ENCODE measurements around the gene PBXIP1.

PBXIP1 gene

DNA sequence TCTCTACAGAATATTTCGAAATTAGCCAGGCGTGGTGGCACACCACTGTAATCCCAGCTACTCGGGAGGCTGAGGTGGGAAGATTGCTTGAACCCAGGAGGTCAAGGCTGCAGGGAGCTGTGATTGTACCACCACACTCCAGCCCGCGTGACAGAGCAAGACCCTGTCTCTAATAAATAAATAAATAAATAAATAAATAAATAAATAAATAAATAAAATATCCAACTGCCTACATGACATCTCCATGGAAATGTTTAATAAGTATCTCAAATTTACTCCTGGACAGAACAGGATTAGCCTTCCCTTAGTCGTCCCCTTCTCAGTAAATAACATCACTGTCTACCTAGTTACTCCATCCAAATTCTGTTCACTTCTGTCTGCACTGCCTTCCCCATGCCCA, 56.9 kb downstream of the PBXIP1 start:
- H3K4me3 ChIP-seq (replicated peaks; ENCODE audit: low read depth, low read length): no peak overlapping the region
- TF ChIP-seq CTCF (IDR thresholded peaks at IDR 0.05; ENCODE audit: low read depth, low read length, missing control alignments): no peak
- DNase-seq (ENCODE audit: extremely low read depth, low read depth): no peak

DNA sequence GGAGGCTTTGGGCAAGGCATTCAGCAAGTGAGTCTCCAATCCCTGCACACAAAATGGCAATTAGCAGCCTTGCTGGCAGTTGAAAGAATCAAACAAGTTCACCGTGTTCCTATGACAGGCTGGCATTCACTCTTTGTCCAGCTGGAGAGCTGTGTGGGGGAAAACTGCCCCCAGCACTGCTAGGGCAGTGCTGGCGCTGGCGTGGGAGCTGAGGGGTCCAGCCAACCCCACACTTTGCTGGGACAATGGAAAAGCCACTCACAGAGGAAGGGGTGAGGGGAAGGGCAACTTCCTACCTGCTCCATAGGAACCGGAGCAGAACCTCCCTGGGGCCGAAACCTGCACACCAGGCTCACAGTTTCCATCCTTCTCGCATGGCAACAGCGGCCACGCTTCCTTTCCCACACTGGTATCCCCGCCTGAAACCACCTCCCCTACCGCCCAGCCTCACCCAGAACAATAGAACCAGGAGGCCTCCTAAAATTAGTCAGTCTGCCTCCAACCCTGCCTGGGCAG, 59.1 kb downstream of the PBXIP1 start:
- no peak for DNase-seq (ENCODE audit: extremely low read depth, low read depth)
- no peak overlapping the region for H3K4me3 ChIP-seq (replicated peaks; ENCODE audit: low read depth, low read length)
- TF ChIP-seq CTCF (IDR thresholded peaks at IDR 0.05; ENCODE audit: low read depth, low read length, missing control alignments): no peak

GRCh38 chr1:154895798-154896197, 60.1 kb downstream of the PBXIP1 start:
- DNase-seq (ENCODE audit: extremely low read depth, low read depth): no peak
- no peak for TF ChIP-seq CTCF (IDR thresholded peaks at IDR 0.05; ENCODE audit: low read depth, low read length, missing control alignments)
- H3K4me3 ChIP-seq (replicated peaks; ENCODE audit: low read depth, low read length): no peak overlapping the region
